ENCODE results near the gene CCDC85C. TPM values are rescaled to one million over a fixed set of nuclear protein-coding genes. Genes with fewer than 3 reads are reported as not detected.

The CCDC85C gene
- total RNA-seq, 1 donor from 2014 or later = 41.0 TPM

DNA sequence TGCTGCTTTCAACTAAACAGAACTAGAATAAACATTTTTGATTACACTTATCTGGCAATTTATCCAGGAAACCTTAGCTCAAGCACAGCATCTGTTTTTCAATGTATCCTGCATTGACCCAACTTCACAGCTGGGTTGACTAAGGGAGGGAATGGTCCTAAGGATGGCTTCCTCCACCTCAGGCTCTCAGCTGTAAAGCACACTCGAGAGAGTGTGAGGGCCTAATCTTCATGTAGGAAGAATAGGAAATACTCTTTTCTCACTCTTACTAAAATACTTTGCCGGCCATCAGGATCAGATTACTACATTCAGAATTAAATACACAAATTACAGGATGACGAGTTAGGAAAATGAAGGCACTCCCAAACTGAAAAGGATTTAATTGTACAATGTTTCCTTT is 130.5 kb downstream of the CCDC85C start:
- no peaks in the 10 kb centered on the region for H3K9me3 ChIP-seq (replicated peaks)
- DNase-seq = no peak
- intact Hi-C loops (cut with micrococcal nuclease) = no loop called here
- no peak overlapping the region for H3K27ac ChIP-seq (replicated peaks)
- peaks cover 63% of the 10 kb centered on the region for H3K4me1 ChIP-seq
- H3K27me3 ChIP-seq (ENCODE audit: low read depth) = no peaks in the 10 kb centered on the region
- no peaks in the 10 kb centered on the region for H3K36me3 ChIP-seq
- H3K4me3 ChIP-seq = no peak overlapping the region
- TF ChIP-seq, protein P1, sequence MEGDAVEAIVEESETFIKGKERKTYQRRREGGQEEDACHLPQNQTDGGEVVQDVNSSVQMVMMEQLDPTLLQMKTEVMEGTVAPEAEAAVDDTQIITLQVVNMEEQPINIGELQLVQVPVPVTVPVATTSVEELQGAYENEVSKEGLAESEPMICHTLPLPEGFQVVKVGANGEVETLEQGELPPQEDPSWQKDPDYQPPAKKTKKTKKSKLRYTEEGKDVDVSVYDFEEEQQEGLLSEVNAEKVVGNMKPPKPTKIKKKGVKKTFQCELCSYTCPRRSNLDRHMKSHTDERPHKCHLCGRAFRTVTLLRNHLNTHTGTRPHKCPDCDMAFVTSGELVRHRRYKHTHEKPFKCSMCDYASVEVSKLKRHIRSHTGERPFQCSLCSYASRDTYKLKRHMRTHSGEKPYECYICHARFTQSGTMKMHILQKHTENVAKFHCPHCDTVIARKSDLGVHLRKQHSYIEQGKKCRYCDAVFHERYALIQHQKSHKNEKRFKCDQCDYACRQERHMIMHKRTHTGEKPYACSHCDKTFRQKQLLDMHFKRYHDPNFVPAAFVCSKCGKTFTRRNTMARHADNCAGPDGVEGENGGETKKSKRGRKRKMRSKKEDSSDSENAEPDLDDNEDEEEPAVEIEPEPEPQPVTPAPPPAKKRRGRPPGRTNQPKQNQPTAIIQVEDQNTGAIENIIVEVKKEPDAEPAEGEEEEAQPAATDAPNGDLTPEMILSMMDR (IDR thresholded peaks at IDR 0.05; ENCODE audit: borderline replicate concordance) = no peak

DNA sequence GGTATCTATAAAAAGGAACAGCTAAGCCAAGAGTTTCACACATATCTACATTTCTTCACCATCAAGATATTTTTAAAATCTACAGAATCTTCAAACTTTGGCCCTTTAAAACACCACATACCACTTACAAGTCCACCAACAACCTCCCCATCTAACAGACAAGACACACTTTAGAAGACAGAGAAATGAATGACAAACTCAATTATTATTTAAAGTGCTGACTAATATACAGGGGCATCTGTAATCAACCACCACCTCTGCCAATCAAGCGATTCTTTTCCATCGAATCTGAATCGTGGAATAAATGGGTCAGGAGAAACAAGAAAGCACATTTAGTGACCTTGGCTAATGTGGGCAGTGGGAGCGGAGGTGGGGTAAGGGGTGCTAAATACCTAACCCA is 131.1 kb downstream of the CCDC85C start:
- intact Hi-C loops (cut with micrococcal nuclease) = no loop called here
- Histone ChIP-seq H3K27ac (replicated peaks) (no peak overlapping the region), H3K4me1 (peaks cover 63% of the 10 kb centered on the region), H3K36me3 (no peaks in the 10 kb centered on the region), H3K4me3 (no peak overlapping the region), H3K27me3 (ENCODE audit: low read depth) (no peaks in the 10 kb centered on the region), H3K9me3 (replicated peaks) (no peaks in the 10 kb centered on the region)
- no peak for DNase-seq
- TF ChIP-seq, protein P1 (IDR thresholded peaks at IDR 0.05; ENCODE audit: borderline replicate concordance) = no peak

DNA sequence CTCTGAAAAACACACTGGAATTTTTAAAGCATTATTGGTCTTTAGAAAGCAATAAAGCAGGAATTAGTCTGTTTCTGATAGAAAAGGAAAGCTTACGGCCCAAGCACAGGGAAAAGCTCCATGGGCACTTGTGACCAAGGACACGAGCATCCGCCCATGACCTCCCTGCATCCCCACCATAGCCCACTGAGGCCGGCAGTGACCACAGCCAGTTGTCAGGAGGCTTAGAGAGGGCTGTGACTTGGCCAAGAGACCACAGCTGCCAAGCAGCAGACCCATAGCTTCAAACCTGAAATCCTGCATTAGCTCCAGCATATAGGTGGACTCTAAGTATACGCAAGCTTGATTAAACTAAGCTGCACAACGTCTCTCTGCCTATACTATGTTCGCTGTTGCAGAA is 132.3 kb downstream of the CCDC85C start:
- H3K36me3 ChIP-seq = no peaks in the 10 kb centered on the region
- H3K4me1 ChIP-seq = peaks cover 72% of the 10 kb centered on the region
- no peak overlapping the region for H3K27ac ChIP-seq (replicated peaks)
- intact Hi-C loops (cut with micrococcal nuclease) = no loop called here
- no peaks in the 10 kb centered on the region for H3K27me3 ChIP-seq (ENCODE audit: low read depth)
- DNase-seq = no peak
- TF ChIP-seq, protein P1 (IDR thresholded peaks at IDR 0.05; ENCODE audit: borderline replicate concordance) = no peak
- H3K4me3 ChIP-seq = no peak overlapping the region
- H3K9me3 ChIP-seq (replicated peaks) = no peaks in the 10 kb centered on the region

DNA sequence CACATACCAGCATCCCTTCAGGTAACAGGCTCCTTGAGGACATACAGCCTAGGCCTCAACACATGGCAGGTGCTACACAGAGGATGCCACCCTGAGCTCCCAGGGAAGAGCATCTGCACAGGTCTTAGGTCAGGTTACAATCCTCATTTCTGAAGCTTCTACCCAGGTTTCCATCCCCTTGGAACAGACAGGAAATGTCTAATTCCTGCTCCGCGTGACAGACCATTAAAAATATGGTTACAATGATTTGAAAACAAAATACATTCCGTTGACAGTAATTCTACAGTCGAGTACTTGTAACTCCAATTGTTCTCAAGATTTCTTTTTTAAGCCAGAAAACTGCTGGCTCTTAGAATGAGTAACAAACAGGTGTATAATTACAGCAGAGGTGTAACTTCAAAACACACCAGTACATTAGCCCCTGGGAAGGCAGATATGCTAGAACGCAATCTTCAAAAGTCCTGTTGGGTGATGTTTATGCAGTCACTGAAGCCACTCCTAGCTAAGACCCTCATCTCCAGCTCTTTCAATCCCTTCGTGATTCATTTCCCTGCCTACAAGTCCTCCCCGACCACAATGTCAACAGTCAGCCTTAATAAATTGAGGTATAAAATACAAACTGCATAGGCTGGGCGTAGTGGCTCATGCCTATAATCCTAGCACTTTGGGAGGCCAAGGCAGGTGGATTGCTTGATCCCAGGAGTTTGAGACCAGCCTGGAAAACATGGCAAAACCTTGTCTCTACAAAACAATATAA is 135.0 kb downstream of the CCDC85C start:
- TF ChIP-seq, protein P1 (IDR thresholded peaks at IDR 0.05; ENCODE audit: borderline replicate concordance) = no peak
- Histone ChIP-seq H3K27me3 (ENCODE audit: low read depth) (no peaks in the 10 kb centered on the region), H3K27ac (replicated peaks) (no peak overlapping the region), H3K4me3 (no peak overlapping the region), H3K4me1 (peaks cover 60% of the 10 kb centered on the region), H3K36me3 (peaks cover 15% of the 10 kb centered on the region), H3K9me3 (replicated peaks) (no peaks in the 10 kb centered on the region)
- intact Hi-C loops (cut with micrococcal nuclease) = no loop called here
- DNase-seq = no peak

DNA sequence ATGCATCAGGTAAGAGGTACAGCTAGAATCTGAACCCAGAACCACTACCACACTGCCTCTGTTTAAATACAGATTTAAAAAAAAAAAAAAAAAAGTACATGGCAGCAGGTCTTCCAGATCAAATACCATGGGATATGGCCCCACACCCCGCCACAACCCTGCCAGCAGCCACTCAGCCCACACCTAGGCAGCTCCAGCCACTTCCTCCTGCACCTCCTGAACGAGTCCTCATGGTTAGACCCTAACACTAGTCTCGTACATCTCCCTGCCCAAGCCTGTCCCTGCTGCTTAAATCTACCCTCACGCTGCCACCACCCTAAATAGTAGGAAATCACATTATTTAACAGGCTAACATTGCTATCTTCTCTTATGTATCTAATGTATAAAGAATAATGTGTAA is 135.9 kb downstream of the CCDC85C start:
- intact Hi-C loops (cut with micrococcal nuclease) = no loop called here
- TF ChIP-seq, protein P1 (IDR thresholded peaks at IDR 0.05; ENCODE audit: borderline replicate concordance) = no peak

More for the DNA sequence above, 135.9 kb downstream of the CCDC85C start:
- no peaks in the 10 kb centered on the region for H3K9me3 ChIP-seq (replicated peaks)
- H3K27me3 ChIP-seq (ENCODE audit: low read depth) = no peaks in the 10 kb centered on the region
- H3K27ac ChIP-seq (replicated peaks) = no peak overlapping the region
- peaks cover 58% of the 10 kb centered on the region for H3K4me1 ChIP-seq
- no peak overlapping the region for H3K4me3 ChIP-seq
- DNase-seq = no peak
- peaks cover 23% of the 10 kb centered on the region for H3K36me3 ChIP-seq
